GM23248 (cell line): ENCODE results near the gene CCDC73. TPM values are rescaled to one million over a fixed set of nuclear protein-coding genes. Genes with fewer than 3 reads are reported as not detected.
A peak's percentile ranks its signal among the peaks of the same experiment; 100 is the strongest.
"Not testable (repeated sequence)": the region's sequence is repeated elsewhere in the genome, so short reads cannot be mapped to it uniquely, and the experiment has no call there.

ENCODE experiments used
- DNase-seq: peaks from one replicate; pipeline ENCODE4 v3.0.0-alpha.2; 2015
- H2AFZ ChIP-seq: fragments of 200-600 bp; sonication (generic); 2 replicates; pipeline ENCODE4 v1.6.1; 2016; ENCODE audit warnings: antibody characterized with exemption
- H3F3A ChIP-seq: fragments of 200-600 bp; sonication (generic); 2 replicates; pipeline ENCODE4 v1.6.1; 2016; ENCODE audit warnings: mild to moderate bottlenecking, antibody characterized with exemption, mixed run types; ENCODE audit not compliant: insufficient read depth
- H3K27ac ChIP-seq: fragments of 200-600 bp; sonication (generic); 2 replicates; pipeline ENCODE4 v1.5.1; 2016; ENCODE audit warnings: mild to moderate bottlenecking
- H3K27me3 ChIP-seq: fragments of 200-600 bp; sonication (generic); replicated peaks from 2 replicates; pipeline ENCODE4 v1.6.1; 2016; ENCODE audit warnings: mild to moderate bottlenecking; ENCODE audit not compliant: insufficient read depth
- H3K36me3 ChIP-seq: fragments of 200-600 bp; sonication (generic); 2 replicates; pipeline ENCODE4 v1.6.1; 2016; ENCODE audit warnings: low read depth, mild to moderate bottlenecking
- H3K4me1 ChIP-seq: fragments of 200-600 bp; sonication (generic); 2 replicates; pipeline ENCODE4 v1.6.1; 2016; ENCODE audit warnings: mild to moderate bottlenecking; ENCODE audit not compliant: insufficient read depth
- H3K4me2 ChIP-seq: fragments of 200-600 bp; sonication (generic); one replicate; pipeline ENCODE4 v1.6.1; 2016; ENCODE audit warnings: mild to moderate bottlenecking; ENCODE audit not compliant: unreplicated experiment
- H3K4me3 ChIP-seq: fragments of 200-600 bp; sonication (generic); 2 replicates; pipeline ENCODE4 v1.5.1; 2016; ENCODE audit warnings: mild to moderate bottlenecking
- H3K79me2 ChIP-seq: fragments of 200-600 bp; sonication (generic); 2 replicates; pipeline ENCODE4 v1.6.1; 2016; ENCODE audit warnings: mild to moderate bottlenecking; ENCODE audit not compliant: insufficient read depth
- H3K9ac ChIP-seq: fragments of 200-600 bp; sonication (generic); 2 replicates; pipeline ENCODE4 v1.6.1; 2016; ENCODE audit warnings: mild to moderate bottlenecking
- H3K9me2 ChIP-seq: fragments of 200-600 bp; sonication (generic); 2 replicates; pipeline ENCODE4 v1.6.1; 2016; ENCODE audit warnings: mixed run types, mild to moderate bottlenecking, moderate library complexity; ENCODE audit not compliant: insufficient read depth
- H3K9me3 ChIP-seq: fragments of 200-600 bp; sonication (generic); one replicate; pipeline ENCODE4 v1.6.1; 2017; ENCODE audit warnings: low read depth
- H4K20me1 ChIP-seq: fragments of 200-600 bp; sonication (generic); 2 replicates; pipeline ENCODE4 v1.6.0; 2016; ENCODE audit not compliant: insufficient read depth
- EZH2 ChIP-seq: fragments of 200-600 bp; sonication (generic); IDR thresholded peaks from 2 replicates; pipeline ENCODE4 v1.6.1; 2018; ENCODE audit warnings: antibody characterized with exemption, mild to moderate bottlenecking; ENCODE audit not compliant: insufficient read depth, poor library complexity, severe bottlenecking
- EZH2phosphoT487 ChIP-seq: fragments of 200-600 bp; sonication (generic); IDR thresholded peaks from 2 replicates; pipeline ENCODE4 v1.6.1; 2018; ENCODE audit warnings: antibody characterized with exemption, moderate library complexity, mild to moderate bottlenecking, low read depth; ENCODE audit not compliant: insufficient read depth
- WGBS, 2 experiments: methylation state at CpG; one replicate each; pipeline ENCODE4 v1.1.6; 2015 to 2017; ENCODE audit warnings: low lambda C conversion rate in 2 of 2, low coverage in 1 of 2; ENCODE audit errors: missing lambda C conversion rate in 2 of 2; 5-methylcytosine and 5-hydroxymethylcytosine counted together
- in situ Hi-C: fragments of 300-500 bp; cut with MboI; formaldehyde crosslinking; loops from 2 replicates; pipeline ENCODE4 v1.15.0; 2020
- polyA plus RNA-seq: library from polyadenylated mRNA; unstranded; fragments of >200 nt; fragmentation: Nextera tagmentation; extraction: Ambion mirVana; gene quantifications from 2 replicates; pipeline ENCODE4 v1.2.1, GENCODE V29; 2016
- total RNA-seq: library from RNA; depleted of rRNA; stranded (reverse); fragments of >200 nt; shearing (Covaris generic); gene quantifications from 2 replicates; pipeline ENCODE4 v1.2.3, GENCODE V29; 2014

Gene CCDC73
- total and polyA plus RNA-seq, 2 experiments from 2014 or later = not detected

DNA sequence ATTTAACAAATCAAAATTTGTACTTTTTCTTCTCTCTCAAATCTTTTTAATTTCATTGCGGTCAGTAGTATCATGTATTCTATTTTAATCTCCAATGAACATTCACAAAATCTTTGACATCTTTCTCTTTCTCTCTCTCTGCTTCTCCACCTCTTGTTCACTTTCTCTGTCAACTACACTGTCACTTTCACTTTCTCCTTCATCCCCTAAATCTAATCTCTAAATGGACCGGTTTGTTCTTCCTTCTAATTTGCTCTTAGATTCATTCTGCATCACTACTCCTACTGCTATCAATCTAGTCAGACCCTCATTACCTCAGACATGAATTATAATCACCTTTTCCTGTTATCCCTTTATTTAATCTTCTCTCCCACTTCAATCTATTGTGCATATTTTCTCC lies 18.6 kb downstream of the CCDC73 start:
- H3K27ac ChIP-seq = no peak overlapping the region
- no peaks in the 10 kb centered on the region for H4K20me1 ChIP-seq
- 65 to 72% methylated on average over 2 of the region's 2 CpGs for WGBS, 2 experiments
- H3K4me1 ChIP-seq = no peaks in the 10 kb centered on the region
- H3K9me3 ChIP-seq = no peaks in the 10 kb centered on the region
- H3K4me2 ChIP-seq = no peak overlapping the region
- no peaks in the 10 kb centered on the region for H3K79me2 ChIP-seq
- no peak overlapping the region for H3K9ac ChIP-seq
- no peak overlapping the region for H3K4me3 ChIP-seq
- TF ChIP-seq EZH2phosphoT487 (no peak), EZH2 (no peak)
- H3F3A ChIP-seq = no peaks in the 10 kb centered on the region
- in situ Hi-C loops = no loop called here
- H3K9me2 ChIP-seq = no peaks in the 10 kb centered on the region
- no peak for DNase-seq
- H3K36me3 ChIP-seq = no peaks in the 10 kb centered on the region
- H3K27me3 ChIP-seq = no peaks in the 10 kb centered on the region
- H2AFZ ChIP-seq = peak overlapping the region; percentile 15; the same call in 1 of the 2 replicates

DNA sequence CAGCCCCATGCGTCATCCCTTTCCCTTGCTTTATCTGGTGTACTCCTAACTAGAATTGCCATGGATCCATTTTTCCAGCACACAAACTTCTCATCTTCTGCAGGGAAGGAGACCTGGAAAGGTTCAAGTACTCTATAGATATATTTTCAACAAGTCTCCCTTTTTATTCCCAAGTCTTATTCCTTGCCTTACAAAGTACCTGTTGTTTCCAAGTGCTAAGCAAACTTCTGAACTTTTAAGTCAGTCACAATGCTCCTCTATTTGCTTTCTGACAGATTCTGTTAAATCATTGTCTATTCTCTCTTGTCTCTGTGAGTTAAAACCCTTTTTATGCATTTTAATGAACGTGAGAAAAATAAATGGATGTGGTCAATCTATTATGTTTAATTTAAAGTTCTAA lies 20.4 kb downstream of the CCDC73 start:
- no peaks in the 10 kb centered on the region for H3K79me2 ChIP-seq
- in situ Hi-C loops = no loop called here
- no peaks in the 10 kb centered on the region for H3K9me3 ChIP-seq
- H4K20me1 ChIP-seq = no peaks in the 10 kb centered on the region
- 47 to 52% methylated on average over 2 of the region's 2 CpGs for WGBS, 2 experiments
- H3F3A ChIP-seq = no peaks in the 10 kb centered on the region
- H3K27ac ChIP-seq = no peak overlapping the region
- no peak for DNase-seq
- no peak overlapping the region for H2AFZ ChIP-seq
- no peaks in the 10 kb centered on the region for H3K4me1 ChIP-seq
- H3K9me2 ChIP-seq = no peaks in the 10 kb centered on the region
- H3K4me2 ChIP-seq = no peak overlapping the region
- H3K36me3 ChIP-seq = no peaks in the 10 kb centered on the region
- H3K27me3 ChIP-seq = no peaks in the 10 kb centered on the region
- no peak overlapping the region for H3K9ac ChIP-seq
- TF ChIP-seq EZH2phosphoT487 (no peak), EZH2 (no peak)
- no peak overlapping the region for H3K4me3 ChIP-seq

DNA sequence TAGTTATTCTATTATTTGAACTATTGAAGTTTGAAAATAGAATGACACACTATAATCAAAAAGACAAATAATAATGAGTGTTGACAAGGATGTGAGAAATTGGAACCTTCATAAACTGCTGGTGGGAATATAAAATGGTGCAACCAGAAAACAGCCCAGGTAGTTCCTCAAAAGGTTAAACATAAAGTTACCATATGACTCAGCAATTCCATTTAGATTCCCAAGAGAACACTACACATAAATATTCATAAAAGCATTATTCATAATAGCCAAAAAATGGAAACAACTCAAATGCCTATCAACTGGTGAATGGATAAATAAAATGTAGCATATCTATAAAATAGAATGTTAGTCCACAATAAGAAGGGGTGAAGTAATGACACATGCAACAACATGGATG lies 21.7 kb downstream of the CCDC73 start:
- H3K36me3 ChIP-seq = no peaks in the 10 kb centered on the region
- in situ Hi-C loops = no loop called here
- H4K20me1 ChIP-seq = no peaks in the 10 kb centered on the region
- H3K9me2 ChIP-seq = no peaks in the 10 kb centered on the region
- H3K9ac ChIP-seq = no peak overlapping the region
- no peak overlapping the region for H3K4me3 ChIP-seq
- no peak for TF ChIP-seq EZH2
- TF ChIP-seq EZH2phosphoT487 = no peak
- H2AFZ ChIP-seq = no peak overlapping the region
- DNase-seq = no peak
- H3F3A ChIP-seq = no peaks in the 10 kb centered on the region
- H3K9me3 ChIP-seq = no peaks in the 10 kb centered on the region
- no peaks in the 10 kb centered on the region for H3K27me3 ChIP-seq
- H3K4me1 ChIP-seq = no peaks in the 10 kb centered on the region
- no peaks in the 10 kb centered on the region for H3K79me2 ChIP-seq
- no peak overlapping the region for H3K27ac ChIP-seq
- no peak overlapping the region for H3K4me2 ChIP-seq

DNA sequence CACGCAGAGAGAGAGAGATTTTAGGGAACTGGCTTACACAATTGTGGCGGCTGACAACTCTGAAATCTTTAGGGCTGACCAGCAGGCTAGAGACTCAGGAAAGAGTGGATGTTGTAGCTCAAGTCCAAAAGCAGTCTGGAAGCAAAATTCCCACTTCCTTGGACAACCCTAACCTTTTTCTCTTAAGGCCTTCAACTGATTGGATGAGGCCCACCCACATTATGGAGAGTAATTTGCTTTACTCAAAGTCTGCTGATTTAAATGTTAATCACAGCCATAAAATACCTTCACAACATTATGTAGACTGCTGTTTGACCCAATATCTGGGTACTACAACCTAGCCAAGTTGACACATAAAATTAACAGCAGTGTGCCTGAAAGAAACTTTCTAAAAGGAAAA lies 32.7 kb downstream of the CCDC73 start:
- H3K4me2 ChIP-seq, H3K9me3 ChIP-seq, H2AFZ ChIP-seq, H3F3A ChIP-seq, H3K36me3 ChIP-seq, DNase-seq, H3K27me3 ChIP-seq, in situ Hi-C loops, H3K4me1 ChIP-seq, H3K9me2 ChIP-seq, H4K20me1 ChIP-seq, H3K27ac ChIP-seq, H3K79me2 ChIP-seq, H3K9ac ChIP-seq, H3K4me3 ChIP-seq: not testable (repeated sequence)
- WGBS, 2 experiments = 53 to 56% methylated on average over 2 of the region's 2 CpGs

DNA sequence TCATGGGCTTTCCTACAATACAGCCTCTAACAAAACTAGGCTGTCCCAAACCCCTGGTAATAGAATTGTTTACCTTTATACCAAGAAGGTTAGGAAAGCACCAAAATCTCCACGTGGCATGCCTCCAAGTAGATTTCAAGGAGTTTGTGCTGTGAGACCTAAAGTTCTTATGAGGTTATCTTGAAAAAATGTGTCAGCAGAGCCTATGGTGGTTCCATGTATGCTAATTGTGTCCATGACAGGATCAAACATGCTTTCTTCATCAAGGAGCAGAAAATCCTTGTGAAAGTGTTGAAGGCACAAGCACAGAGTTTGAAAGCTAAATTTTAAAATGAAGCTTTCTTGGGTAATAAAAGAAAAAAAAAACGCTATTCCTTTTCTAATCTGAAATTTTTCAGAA lies 36.2 kb downstream of the CCDC73 start:
- in situ Hi-C loops = no loop called here
- H3K9me2 ChIP-seq = no peaks in the 10 kb centered on the region

DNA sequence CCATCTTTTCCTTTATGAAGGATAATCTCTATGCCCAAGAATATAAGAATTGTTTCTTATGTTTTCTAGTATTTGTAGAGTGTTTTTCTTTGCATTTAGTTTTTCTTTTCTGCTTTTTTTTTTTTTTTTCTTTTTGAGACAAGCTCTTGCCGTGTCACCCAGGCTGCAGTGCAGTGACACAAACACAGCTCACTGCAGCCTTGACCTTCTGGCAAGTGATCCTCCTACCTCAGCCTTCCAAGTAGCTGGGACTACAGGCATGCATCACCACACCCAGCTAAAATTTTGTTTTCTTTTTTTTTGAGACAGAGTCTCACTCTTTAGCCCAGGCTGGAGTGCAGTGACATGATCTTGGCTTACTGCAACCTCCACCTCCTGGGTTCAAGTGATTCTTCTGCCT lies 41.3 kb downstream of the CCDC73 start:
- in situ Hi-C loops = not testable (repeated sequence)

More for the DNA sequence above, 36.2 kb downstream of the CCDC73 start:
- no peaks in the 10 kb centered on the region for H3K9me3 ChIP-seq
- no peak for DNase-seq
- H4K20me1 ChIP-seq = no peaks in the 10 kb centered on the region
- H2AFZ ChIP-seq = no peak overlapping the region
- no peak overlapping the region for H3K4me3 ChIP-seq
- no peaks in the 10 kb centered on the region for H3K79me2 ChIP-seq
- no peaks in the 10 kb centered on the region for H3K36me3 ChIP-seq
- H3K9ac ChIP-seq = no peak overlapping the region
- 0 out of 2 replicates have a peak, but pooled peaks cover 6% of the 10 kb centered on the region for H3K27me3 ChIP-seq
- WGBS, 2 experiments = 17 to 22% methylated on average over 2 of the region's 2 CpGs
- H3K27ac ChIP-seq = no peak overlapping the region
- H3F3A ChIP-seq = no peaks in the 10 kb centered on the region
- TF ChIP-seq EZH2phosphoT487 = no peak
- TF ChIP-seq EZH2 = no peak
- no peaks in the 10 kb centered on the region for H3K4me1 ChIP-seq
- H3K4me2 ChIP-seq = no peak overlapping the region

More for the DNA sequence above, 41.3 kb downstream of the CCDC73 start:
- H3K9me3 ChIP-seq, H3K27ac ChIP-seq, H3K9ac ChIP-seq, H3F3A ChIP-seq, H3K79me2 ChIP-seq, H2AFZ ChIP-seq, H3K36me3 ChIP-seq, H4K20me1 ChIP-seq, H3K4me2 ChIP-seq, H3K4me1 ChIP-seq, H3K9me2 ChIP-seq, H3K4me3 ChIP-seq, DNase-seq: not testable (repeated sequence)
- 6 to 9% methylated on average over 1 of the region's 1 CpG for WGBS, 2 experiments
- peaks cover 10% of the 10 kb centered on the region; the same call in 1 of the 2 replicates for H3K27me3 ChIP-seq
